Right kidney (tissue), 1 donor: ENCODE data around the gene CALML3.

ENCODE experiments used
- DNase-seq: peaks from one replicate; pipeline ENCODE4 v3.0.0-alpha.2; 2016

Gene CALML3

DNA sequence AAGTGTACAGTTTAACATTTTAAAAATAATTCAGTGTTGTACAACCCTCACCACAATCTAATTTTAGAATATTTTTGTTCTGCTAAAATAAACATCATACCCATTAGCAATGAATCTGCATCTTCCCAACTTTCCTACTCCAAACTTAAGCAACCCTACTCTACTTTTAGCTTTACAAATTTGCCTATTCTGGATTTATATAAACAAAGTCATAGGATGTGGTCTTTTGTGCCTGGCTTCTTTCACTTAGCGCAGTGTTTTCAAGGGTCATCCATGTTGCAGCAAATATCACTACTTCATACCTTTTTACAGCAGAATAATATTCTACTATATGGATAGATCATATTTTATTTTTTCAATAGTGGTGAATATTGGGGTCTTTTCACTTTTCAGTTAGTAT, 18.9 kb downstream of the CALML3 start:
- DNase-seq, result no peak

DNA sequence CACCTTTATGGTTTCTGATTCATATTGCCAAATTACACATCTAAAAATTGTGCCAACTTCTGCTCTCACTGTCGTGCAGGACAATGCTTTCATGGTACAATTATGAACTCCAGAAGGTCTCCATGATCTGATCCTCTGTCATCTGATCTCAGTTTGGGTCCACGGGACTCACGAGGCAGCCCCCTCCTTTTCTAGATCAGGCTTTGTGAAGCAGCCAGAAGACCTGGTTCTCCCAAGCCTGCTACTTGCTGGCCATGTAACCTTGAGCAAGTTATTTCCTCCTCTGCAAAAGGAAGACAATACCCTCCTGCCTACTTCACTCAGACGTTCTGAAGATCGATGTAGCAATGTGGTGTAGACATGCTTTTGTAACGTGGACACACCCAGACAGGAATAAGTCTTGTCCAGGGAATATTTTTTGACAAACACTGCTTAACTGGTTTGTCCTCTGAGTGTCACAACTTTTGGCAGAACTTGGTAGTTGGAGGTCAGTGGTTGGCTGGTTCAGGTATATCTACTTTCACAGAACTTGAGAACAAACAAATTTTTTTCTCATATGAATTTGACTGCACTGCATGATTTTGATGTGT, 19.6 kb downstream of the CALML3 start:
- DNase-seq, result no peak

DNA sequence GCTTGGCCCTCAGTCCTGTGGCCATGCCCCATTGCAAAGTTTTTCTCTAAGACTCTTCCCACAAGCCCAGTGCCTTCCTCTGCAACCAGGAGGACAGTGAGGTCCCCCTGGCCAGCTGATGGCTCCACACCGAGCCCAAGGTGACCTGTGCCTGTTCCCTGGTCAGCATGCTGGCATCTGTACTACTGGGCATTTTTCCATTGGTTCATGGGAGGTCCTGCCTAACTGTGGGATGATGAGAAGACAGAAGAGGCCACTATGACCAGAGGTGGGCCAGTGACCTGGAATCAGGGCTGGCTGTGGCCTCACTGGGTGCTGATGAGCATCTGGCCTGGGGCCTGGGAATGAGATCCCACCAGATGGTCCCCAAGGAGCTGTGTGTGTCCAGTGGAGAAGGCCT, 20.2 kb downstream of the CALML3 start:
- no peak for DNase-seq

DNA sequence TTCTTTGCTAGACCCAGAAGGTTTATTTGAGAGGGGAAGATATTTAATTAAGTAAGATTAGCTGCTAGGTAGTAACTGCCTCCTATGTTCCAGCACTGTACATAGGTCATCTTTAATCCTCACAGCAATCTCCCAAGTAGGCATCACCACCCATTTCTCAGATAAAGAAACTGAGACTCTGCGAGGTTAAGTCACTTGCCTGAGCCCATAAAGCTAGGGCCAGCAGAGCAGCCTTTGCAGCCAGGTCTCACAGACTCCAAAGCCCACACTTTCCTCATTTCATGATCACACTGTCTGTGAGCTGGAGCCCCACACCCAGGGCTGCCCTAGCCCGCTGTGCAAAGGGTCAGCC, 20.6 kb downstream of the CALML3 start:
- no peak for DNase-seq

DNA sequence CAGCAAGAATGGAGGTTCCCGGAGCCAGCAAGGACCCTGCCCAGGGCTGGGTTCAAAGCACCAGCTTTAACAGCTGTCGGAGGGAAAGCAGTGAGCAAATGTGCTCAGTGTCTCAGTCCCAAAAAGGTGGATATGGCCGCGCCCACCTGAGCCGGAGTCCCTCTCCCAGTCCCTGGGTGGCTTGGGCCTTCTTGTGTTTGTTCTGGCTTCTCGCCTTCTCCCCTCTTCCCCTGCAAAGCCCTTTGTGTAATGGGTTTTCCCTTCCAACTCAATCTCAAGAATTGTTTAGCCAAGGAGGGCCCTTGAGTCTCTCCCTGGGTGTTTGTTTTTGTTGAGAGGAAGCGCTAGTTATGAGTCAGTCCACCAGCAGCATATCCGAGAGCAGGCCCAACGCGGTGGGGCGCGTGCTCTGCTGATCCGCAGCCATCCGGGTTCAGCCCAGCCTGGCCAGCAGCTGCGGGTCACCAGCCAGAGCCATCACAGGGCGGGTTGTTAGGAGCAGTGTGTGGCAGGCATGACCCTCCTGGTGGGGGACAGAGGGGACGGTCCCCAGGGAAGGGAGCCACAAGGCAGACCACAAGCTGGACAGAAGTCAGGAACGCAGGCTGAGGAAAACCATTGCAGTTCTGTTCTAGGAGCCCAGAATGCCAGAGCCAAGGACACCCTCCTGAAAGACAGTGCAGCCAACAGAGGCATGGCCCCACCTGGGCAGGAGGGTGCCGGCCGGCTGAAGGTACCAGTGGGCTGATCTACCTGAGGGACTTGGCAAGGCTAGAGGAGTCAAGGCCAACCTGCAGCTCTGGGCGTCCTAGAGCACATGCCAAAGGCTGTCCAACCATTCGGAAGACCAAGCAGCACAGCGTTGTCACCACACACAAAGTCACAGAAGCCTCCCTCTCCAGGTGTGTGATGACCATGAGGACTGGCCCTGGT, 21.3 kb downstream of the CALML3 start:
- no peak for DNase-seq

DNA sequence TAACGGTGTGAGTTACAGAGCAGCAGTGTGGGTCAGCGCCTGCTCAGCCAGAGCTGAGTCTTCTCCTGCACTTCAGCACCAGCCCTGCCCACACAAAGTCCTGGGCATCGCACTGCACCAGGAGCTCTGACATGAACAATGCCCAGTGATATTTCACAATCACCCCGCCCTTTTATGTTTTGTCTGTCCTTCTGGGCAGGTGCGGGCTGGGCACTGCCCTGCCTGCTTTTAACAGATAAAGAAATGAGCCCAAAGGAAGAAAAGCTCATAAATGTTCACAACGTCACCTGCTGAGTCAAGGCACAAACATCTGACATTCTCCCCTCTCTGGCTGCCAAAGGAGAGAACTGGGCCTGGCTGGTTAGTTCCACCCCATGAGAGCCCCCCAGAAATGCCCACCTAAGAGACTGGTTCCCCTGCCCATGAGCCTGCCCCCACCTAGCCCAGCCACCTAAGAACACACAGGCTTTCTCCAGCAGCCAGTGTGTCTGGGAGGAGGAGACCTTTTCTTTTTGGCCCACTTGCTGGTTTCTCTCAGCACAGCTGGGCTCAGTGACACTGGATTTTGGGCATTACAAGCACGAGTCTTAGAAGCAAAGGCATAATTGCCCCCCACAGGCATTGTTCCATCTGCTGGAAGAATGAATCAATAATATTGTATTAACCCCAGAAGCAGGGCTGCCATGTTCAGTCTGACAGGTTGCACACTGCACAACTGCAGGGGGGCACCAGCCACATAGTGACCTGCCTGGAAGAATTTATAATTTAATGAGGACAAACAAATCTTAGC, 22.3 kb downstream of the CALML3 start:
- DNase-seq, result no peak

DNA sequence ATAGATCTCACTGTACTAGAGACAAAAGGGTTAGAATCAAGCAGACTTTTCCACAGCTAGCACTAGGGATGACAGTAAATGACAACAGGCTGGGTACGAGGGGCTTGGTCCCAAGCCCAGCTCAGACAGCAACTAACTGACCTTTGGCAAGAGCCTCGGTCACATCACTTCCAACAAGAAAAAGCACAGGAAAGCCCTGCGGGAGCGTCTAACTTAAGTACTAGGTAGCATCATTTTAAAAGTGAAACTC, 22.8 kb downstream of the CALML3 start:
- DNase-seq, result no peak

DNA sequence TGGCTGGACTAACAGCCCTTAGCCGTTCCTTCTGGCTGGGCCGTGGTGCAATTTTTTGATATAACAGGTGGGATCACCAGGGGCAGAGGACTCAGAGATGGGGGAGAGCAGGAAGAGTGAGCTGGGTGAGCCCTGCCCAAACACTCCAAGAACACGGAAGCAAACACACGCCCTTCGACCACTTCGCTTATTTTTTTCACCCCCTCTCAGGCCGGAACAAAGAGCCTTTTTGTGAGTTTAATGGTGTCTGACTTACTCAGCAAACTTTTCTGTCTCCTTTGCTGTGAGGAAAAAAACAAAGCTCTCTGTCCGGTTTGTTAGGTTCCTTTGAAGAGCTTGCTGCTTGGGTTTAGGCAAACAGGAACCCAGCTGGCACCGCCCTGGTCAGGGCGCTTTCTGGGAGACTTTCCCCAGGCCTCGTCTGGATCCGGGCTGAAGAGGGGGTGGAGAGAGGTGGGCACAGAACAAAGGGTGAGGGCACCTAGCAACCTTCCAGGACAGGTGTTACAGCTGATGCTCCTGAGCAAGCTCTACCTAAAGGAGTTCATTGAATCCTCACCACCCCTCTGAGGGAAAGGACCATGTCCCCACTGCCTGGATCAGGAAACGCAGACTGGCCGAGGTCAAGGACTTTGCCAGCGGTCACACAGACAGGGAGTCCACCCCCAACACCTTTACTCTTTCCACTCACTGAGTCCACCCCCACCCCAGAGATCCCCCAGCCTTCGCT, 23.3 kb downstream of the CALML3 start:
- peak; percentile 56 for DNase-seq

DNA sequence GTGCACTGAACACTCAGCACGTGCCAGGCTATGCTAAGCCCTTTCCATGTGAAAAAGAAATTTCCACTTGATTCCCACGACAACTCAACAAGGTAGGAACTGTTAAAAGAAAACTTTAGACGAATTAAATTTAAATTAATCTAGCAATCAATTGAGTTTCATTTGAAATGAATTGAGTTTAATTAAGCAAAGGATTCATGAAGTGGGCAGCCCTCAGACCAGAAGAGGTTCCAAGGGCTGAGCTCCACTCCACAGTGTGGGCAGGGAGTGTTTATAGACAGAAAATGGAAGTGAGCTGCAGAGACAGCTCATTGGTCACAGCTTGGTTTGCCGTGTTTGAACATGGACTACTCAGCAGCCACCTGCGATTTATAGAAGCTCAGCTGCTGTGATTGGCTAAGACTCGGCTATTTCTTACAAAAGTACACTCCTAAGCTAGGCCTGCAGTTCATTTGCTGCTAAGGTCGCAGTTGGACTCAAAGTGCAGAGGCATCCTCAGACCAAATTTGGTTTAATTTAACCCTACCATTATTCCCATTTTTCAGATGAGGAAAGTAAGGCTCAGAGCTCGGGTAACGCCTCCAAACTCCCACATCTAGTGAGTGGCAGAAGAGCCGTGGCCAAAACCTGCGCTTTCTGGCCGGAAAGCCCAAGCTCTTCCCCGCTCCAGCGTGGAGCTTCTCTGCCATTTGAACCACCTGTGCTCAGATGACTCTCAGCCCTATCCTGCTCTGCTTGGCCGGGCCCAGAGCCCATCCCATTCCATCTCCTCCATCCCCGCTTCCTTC, 24.9 kb downstream of the CALML3 start:
- DNase-seq, result no peak

DNA sequence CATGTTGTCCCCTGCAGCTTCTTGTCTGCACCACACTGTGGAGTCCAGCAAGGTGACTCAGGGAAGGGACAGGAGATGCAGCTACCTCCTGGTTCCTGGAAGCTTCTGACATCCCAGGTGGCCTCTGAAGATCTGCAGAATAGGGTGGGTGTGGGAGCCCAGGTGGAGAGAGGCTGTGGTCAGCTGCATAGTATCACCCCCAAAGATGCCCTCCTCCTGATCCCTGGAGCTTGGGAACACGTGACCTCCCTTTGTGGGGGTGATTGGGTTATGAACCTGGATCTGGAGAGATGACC, 25.4 kb downstream of the CALML3 start:
- no peak for DNase-seq

DNA sequence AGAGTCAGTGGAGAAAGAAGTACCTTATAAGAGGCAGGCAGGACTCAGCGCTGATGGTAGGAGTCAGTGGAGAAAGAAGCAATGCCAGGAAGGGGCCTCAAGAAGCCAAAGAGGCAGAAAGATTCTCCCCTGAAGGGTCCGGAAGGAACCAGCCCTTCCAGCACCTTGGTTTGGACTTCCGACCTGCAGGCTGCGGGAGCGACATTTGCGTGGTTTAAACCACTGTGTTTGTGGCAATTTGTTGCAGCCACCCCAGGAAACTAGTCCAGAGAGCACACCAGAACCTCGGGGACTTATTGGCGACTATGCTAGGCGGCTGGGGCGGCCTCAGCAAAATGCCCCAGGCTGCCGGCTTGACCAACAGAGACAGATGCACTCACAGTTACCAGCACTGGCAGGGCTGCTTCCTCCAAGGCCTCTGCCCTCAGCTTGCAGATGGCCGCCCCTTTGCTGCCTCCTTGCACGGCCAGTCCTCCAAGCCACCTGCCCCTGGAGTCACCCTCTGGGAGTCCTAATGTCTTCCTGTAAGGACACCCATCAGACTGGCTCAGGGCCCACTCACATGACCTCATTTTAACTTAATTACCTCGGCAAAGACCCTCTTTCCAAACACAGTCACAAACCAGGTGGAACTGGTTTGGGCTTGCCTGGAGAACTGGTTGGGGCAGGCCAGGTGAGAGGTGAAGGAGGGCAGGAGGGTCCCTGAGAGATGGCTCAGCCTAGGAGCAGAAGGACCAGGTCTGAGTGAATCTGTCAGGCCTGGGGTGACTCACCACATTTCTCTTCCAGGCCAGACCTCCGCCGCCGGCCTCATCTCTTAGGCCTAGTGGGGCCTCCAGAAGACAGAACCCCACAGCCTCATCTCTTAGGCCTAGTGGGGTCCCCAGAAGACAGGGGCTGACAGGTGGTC, 26.1 kb downstream of the CALML3 start:
- peak; percentile 28 for DNase-seq

DNA sequence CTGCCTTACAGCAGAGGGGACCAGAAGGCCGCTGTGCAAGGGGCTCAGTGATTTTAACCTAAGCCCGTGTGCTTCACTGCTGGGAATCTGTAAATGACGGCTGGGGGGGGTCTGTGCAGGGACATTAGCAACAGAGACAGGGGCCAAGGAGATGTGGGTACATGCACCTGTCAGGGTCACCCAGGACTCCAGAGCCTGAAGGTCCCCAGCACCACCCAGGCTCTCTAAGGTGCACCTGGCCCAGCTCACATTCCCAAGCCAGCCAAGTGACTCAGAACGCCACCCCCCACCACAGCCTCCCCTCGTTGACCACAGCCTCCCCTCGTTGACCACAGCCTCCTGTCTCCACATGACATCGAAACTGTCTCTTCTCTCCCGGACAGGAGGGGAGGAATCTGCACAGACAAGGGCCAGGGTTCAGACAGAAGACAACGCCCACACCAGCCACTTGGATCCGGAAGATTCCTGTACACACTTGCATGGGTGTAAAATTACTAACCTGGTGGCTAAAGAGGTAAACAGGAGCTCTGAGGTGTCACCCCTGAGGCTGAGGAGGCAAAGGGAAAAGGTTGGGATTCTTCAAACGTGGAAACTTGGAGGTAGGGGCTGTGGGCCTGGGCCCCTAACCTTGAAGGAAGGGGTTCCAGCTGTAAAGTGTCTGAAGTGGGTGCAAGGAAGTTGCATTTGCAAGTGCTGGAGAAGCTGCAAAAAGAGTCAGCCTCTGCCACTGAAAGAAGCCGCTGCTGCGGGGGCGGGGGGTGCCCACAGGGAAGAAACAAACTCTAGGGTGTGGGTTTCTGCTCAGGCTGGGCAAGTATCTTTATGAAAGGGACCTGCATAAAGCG, 27.0 kb downstream of the CALML3 start:
- DNase-seq, result peak; percentile 51

DNA sequence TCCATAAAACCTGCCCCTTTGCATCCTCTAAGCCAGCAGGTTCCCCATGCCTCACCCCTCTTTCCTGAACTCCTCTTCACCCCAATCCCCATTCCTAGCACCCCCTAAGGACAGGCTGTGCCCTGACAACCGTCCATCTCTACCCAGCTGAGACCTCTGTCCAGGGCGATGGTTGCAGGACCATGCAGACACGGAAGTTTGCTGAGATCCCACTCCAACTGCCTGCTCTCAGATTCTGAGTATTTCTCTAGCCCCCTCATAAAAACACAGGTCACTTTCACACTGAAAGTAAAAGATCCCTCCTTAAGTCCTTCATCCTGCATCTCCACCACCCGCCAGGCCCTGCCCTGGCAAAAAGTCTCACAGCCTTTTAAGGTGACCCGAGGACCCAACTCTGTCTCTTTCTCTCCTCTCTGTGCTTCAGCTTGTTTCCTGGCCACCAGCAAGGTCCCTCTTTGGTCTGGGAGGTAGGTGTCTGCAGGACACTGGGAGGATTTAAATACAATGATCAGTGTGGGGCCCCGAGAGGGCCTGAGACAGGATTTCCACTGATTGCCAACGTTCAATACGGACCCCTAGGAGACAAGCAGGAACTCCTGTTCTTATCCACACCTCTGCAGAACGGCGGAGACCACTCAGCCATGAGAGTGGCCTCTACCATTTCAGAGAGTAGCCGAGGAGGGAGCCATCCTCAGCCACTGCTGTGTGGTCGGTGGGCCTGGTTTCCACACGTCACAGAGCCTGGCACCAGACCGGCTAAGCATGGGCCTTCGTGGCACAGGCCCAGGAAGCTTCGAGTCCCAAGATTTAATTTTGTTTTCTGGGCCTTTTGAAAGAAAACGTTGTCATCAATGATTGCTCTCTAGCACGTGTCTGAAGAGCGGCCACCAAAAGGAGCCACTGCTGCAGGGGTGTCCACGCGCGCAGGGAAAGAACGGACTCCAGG, 27.9 kb downstream of the CALML3 start:
- DNase-seq, result no peak

DNA sequence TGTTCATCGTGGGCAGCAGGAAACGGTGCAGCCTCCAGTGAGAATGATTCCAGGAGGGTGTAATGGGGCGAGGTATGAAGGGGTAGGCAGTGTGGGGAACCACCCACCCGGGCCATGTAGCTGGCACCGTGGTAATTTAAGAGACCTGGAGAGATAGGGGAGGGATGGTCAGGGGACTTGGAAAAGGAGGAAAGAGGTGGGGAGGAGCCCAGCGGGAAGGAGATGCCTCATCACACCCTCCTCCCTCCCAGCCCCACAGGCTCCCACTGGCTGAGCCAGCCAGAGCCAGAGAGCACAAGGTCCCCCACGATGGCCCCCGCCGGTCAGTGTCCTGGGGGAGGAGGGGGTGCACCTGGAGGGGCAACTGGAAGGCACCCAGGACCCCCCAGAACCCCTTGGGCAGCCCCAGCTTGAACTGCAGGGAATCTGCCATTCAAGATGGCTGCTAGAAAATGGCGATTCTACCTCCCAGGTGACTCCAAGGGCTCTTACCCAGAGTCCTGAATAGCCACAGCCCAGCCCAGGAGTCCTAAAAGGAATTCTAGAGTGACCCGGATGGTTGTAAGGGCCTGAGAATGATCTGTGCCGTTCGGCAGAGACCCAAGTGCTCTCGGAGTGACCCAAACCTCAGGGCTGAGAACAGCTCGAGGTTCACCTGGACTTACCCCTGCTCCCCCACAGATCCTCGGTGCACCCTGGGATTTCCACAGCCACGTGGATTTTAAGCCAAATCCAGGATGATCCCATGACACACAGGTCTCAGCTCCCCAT, 28.8 kb downstream of the CALML3 start:
- no peak for DNase-seq

DNA sequence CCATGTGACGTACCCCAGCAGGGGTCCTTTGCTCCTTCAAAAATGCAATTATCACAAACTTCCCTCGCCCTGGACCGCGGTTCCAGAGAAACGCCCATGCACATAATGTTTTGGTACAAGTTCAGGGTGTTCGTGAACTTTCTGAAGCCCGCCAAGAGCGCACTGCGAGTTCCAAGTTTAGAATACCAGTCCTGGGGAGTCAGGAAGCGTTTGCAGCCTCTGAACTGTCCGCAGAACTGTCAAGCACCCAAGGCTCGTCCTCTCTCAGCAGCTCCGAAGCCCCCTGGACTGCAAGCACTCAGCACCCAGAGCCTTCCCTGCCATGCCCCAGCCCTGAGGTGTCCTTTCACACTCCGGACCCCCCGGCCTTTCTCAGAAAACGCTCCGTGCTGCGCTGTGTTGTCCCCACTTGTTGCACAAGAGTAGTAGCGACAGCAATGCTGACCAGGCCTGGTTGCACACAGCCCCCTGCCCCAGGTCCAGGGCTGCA, 30.3 kb downstream of the CALML3 start:
- DNase-seq, result no peak

DNA sequence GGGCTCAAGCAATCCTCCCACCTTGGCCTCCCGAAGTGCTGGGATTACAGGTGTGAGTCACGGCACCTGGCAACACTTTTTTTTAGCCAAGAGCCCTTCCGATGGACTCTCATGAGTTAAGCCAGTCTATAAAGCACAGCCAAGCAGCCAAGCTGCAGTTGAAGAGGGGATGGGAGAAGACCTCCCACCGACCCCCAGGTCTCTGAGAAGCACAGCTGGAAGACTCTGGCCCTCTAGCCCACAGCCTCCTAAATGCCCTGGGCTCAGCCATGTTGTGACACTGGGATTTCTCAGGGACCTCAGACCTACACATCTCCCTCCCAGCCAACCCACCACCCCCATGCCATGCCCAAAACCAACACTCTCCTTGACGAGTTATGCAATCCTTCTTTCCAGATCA, 31.1 kb downstream of the CALML3 start:
- no peak for DNase-seq

DNA sequence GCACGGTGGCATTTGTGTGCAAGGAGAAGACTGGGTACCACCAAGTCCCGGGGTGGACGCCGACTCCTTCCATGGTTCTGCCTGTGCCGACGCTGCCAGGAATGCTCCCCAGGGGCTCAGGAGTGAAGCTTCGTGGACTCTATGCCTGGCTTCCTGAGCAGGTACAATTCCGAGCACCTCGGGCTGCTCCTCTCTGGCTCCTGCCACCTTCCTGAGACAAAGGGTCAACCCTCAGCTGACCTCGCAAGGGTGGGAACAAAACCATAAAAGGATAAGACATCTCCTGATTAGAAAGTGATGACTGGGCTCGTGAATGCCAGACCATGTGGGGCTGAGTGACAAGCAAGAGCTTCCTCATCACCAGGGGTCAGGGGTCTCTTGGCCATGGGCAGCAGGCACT, 31.8 kb downstream of the CALML3 start:
- DNase-seq, result no peak
